ENCODE measurements around the gene ANO4.
"Not testable (repeated sequence)": the region's sequence is repeated elsewhere in the genome, so short reads cannot be mapped to it uniquely, and the experiment has no call there.

ANO4 gene

GRCh38 chr12:101110866-101111265, 316.3 kb downstream of the ANO4 start:
- H3K4me3 Mint-ChIP-seq: no peak overlapping the region
- no peaks in the 10 kb centered on the region for H3K9me3 Mint-ChIP-seq
- H3K36me3 Mint-ChIP-seq (ENCODE audit: low read depth): no peaks in the 10 kb centered on the region
- H3K27me3 Mint-ChIP-seq: peaks cover 4% of the 10 kb centered on the region
- H3K4me1 Mint-ChIP-seq (ENCODE audit: low read depth): no peaks in the 10 kb centered on the region
- no peak overlapping the region for H3K27ac Mint-ChIP-seq

GRCh38 chr12:101111441-101111840, 316.9 kb downstream of the ANO4 start:
- Mint-ChIP-seq H3K9me3 (no peaks in the 10 kb centered on the region), H3K27ac (no peak overlapping the region), H3K4me3 (no peak overlapping the region), H3K27me3 (peaks cover 4% of the 10 kb centered on the region), H3K4me1 (ENCODE audit: low read depth) (no peaks in the 10 kb centered on the region), H3K36me3 (ENCODE audit: low read depth) (no peaks in the 10 kb centered on the region)

DNA sequence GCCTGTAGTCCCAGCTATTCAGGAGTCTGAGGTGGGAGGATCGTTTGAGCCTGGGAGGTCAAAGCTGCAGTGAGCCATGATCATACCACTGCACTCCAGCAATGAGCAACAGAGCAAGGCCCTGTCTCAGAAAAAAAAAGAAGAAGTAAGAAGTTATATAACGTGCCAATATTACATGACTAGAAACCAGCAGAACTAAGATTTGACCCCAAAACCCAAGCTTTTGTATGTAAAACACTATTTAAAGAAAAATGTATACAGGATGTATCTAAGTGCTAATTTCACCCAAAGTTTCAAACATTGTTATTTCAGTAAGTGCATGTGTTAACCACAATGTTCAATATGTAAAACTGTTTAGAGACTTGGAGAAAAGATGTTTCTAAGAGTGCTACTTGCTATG, 320.8 kb downstream of the ANO4 start:
- H3K27me3 Mint-ChIP-seq: peaks cover 4% of the 10 kb centered on the region
- no peaks in the 10 kb centered on the region for H3K4me1 Mint-ChIP-seq (ENCODE audit: low read depth)
- H3K4me3 Mint-ChIP-seq: no peak overlapping the region
- no peak overlapping the region for H3K27ac Mint-ChIP-seq
- no peaks in the 10 kb centered on the region for H3K9me3 Mint-ChIP-seq
- H3K36me3 Mint-ChIP-seq (ENCODE audit: low read depth): no peaks in the 10 kb centered on the region

- H3K36me3 Mint-ChIP-seq (ENCODE audit: low read depth): no peaks in the 10 kb centered on the region
- no peak overlapping the region for H3K4me3 Mint-ChIP-seq
- H3K27me3 Mint-ChIP-seq: peaks cover 4% of the 10 kb centered on the region
- H3K4me1 Mint-ChIP-seq (ENCODE audit: low read depth): no peaks in the 10 kb centered on the region
- no peak overlapping the region for H3K27ac Mint-ChIP-seq
- H3K9me3 Mint-ChIP-seq: no peaks in the 10 kb centered on the region
Observed at GRCh38 chr12:101116911-101117310, 322.3 kb downstream of the ANO4 start.

DNA sequence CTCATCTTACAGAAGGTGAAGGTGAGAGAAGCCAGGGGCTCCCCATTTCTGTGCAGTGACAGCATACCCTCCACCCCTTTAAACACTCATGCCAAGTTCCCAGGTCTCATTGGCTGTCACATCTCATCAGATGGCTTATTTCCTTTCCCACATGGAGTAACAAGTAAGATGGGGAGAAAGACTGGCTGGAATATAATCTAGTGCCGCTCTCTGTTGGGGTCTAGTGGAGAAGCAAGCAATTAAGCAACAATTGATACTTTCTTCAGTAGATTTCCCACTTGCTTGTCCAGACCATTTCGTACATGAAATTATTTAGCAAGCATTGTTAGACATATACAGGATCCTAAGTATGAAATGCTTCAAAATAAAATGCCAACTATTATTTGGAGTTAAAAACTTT, 323.3 kb downstream of the ANO4 start:
- no peaks in the 10 kb centered on the region for H3K9me3 Mint-ChIP-seq
- no peaks in the 10 kb centered on the region for H3K27me3 Mint-ChIP-seq
- no peaks in the 10 kb centered on the region for H3K36me3 Mint-ChIP-seq (ENCODE audit: low read depth)
- no peaks in the 10 kb centered on the region for H3K4me1 Mint-ChIP-seq (ENCODE audit: low read depth)
- no peak overlapping the region for H3K4me3 Mint-ChIP-seq
- no peak overlapping the region for H3K27ac Mint-ChIP-seq

GRCh38 chr12:101127521-101128219, 333.1 kb downstream of the ANO4 start:
- Mint-ChIP-seq H3K36me3 (ENCODE audit: low read depth) (no peaks in the 10 kb centered on the region), H3K4me1 (ENCODE audit: low read depth) (no peaks in the 10 kb centered on the region), H3K27me3 (peaks cover 7% of the 10 kb centered on the region), H3K4me3 (no peak overlapping the region), H3K9me3 (peaks cover 3% of the 10 kb centered on the region), H3K27ac (no peak overlapping the region)

GRCh38 chr12:101145777-101146431, 351.3 kb downstream of the ANO4 start:
- H3K4me3 Mint-ChIP-seq; H3K27me3 Mint-ChIP-seq; H3K36me3 Mint-ChIP-seq (ENCODE audit: low read depth); H3K27ac Mint-ChIP-seq; H3K9me3 Mint-ChIP-seq; H3K4me1 Mint-ChIP-seq (ENCODE audit: low read depth): not testable (repeated sequence)

- no peak overlapping the region for H3K27ac Mint-ChIP-seq
- H3K36me3 Mint-ChIP-seq (ENCODE audit: low read depth): no peaks in the 10 kb centered on the region
- H3K9me3 Mint-ChIP-seq: no peaks in the 10 kb centered on the region
- H3K27me3 Mint-ChIP-seq: no peaks in the 10 kb centered on the region
- no peaks in the 10 kb centered on the region for H3K4me1 Mint-ChIP-seq (ENCODE audit: low read depth)
- no peak overlapping the region for H3K4me3 Mint-ChIP-seq
Observed at GRCh38 chr12:101165319-101165718, 370.7 kb downstream of the ANO4 start.

- H3K27me3 Mint-ChIP-seq: peaks cover 6% of the 10 kb centered on the region
- no peaks in the 10 kb centered on the region for H3K9me3 Mint-ChIP-seq
- no peak overlapping the region for H3K27ac Mint-ChIP-seq
- H3K4me1 Mint-ChIP-seq (ENCODE audit: low read depth): no peaks in the 10 kb centered on the region
- H3K36me3 Mint-ChIP-seq (ENCODE audit: low read depth): no peaks in the 10 kb centered on the region
- no peak overlapping the region for H3K4me3 Mint-ChIP-seq
Observed at GRCh38 chr12:101166866-101167265, 372.3 kb downstream of the ANO4 start.

DNA sequence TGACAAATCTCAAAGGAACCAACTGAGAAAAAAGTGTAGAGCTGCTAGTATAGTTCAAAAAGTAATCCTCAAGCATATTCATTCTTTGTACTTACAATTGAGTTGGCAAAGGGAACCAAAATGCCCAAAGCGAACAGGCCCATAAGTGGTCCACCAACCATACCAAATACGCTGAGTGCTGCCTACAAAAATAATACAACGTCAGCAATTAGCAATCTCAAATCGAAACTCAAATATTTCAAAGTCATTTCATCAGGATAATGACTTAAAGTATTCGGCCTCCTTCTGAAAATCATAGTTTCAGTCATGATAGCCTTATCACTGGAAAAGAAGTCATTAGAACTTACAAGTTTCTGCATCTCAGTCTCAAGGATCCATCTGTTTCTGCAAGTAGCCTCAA, 373.4 kb downstream of the ANO4 start:
- H3K9me3 Mint-ChIP-seq: no peaks in the 10 kb centered on the region
- no peak overlapping the region for H3K4me3 Mint-ChIP-seq
- no peaks in the 10 kb centered on the region for H3K36me3 Mint-ChIP-seq (ENCODE audit: low read depth)
- H3K4me1 Mint-ChIP-seq (ENCODE audit: low read depth): no peaks in the 10 kb centered on the region
- no peak overlapping the region for H3K27ac Mint-ChIP-seq
- peaks cover 6% of the 10 kb centered on the region for H3K27me3 Mint-ChIP-seq

- no peak overlapping the region for H3K27ac Mint-ChIP-seq
- H3K4me3 Mint-ChIP-seq: no peak overlapping the region
- H3K4me1 Mint-ChIP-seq (ENCODE audit: low read depth): no peaks in the 10 kb centered on the region
- H3K9me3 Mint-ChIP-seq: peaks cover 8% of the 10 kb centered on the region
- H3K36me3 Mint-ChIP-seq (ENCODE audit: low read depth): no peaks in the 10 kb centered on the region
- peaks cover 6% of the 10 kb centered on the region for H3K27me3 Mint-ChIP-seq
Observed at GRCh38 chr12:101172316-101172715, 377.7 kb downstream of the ANO4 start.

DNA sequence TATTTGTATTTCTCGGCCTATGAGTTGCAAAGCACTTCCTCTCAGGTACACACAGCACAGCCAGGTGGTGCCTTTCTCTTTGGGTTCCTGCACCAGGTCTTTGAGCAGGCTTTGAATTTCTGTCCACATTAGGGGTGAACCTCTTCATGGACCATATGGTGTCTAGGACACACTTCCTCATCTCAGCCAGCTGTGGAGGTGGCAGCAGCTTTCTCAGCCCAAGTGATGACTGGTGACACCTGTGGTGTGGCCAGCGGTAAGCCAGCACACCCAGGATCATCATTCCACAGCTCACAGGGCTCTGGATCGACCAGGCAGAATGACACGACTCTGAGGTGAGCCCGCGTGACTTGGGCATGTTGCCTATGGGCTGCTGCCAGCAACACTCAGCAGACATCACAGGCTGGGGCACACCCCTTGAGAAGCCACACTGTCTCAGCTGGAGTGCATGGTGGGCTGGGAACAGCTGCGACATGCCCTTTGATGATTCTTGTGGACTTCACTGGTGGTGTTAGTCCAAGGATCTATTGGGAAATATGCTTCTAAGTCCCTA, 378.7 kb downstream of the ANO4 start:
- Mint-ChIP-seq H3K36me3 (ENCODE audit: low read depth) (no peaks in the 10 kb centered on the region), H3K27me3 (peaks cover 6% of the 10 kb centered on the region), H3K27ac (no peak overlapping the region), H3K4me3 (no peak overlapping the region), H3K9me3 (peaks cover 8% of the 10 kb centered on the region), H3K4me1 (ENCODE audit: low read depth) (no peaks in the 10 kb centered on the region)

DNA sequence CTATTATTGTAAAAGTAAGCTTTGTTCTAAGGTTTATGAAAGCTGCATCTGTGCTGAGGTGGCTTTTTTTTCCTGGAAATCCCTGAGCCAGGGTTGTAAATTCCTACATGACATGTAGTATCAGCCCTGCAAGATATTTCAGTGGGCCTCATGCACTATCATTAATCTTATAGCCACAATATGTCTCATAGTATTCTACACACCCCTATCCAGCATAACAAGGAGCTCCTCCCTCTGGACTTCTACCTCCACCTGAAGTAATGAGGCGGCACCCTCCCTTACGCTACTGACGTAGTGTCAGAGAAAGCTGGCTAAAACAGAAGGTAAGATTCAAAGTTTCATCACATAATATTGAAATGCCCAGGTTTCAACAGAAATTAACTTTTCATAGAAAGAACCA, 380.0 kb downstream of the ANO4 start:
- Mint-ChIP-seq H3K4me3 (no peak overlapping the region), H3K9me3 (peaks cover 8% of the 10 kb centered on the region), H3K4me1 (ENCODE audit: low read depth) (no peaks in the 10 kb centered on the region), H3K27ac (no peak overlapping the region), H3K36me3 (ENCODE audit: low read depth) (no peaks in the 10 kb centered on the region), H3K27me3 (peaks cover 6% of the 10 kb centered on the region)

Data from stimulated activated naive CD8-positive, alpha-beta T cell treated with anti-CD3 and anti-CD28 coated beads, Interleukin-15, Interleukin-2, amounts not matched to agents 100 ng/mL and 50 ng/mL, for 24 hours (primary cell).